SU-DHL-6 (cell line): ENCODE results near the gene HLA-A.

ENCODE experiments used
- H2AFZ ChIP-seq: fragments of 200-600 bp; sonication (generic); 2 replicates; pipeline ENCODE4 v1.6.1; 2014; ENCODE audit warnings: low read depth, mild to moderate bottlenecking, moderate library complexity, mixed read lengths, antibody characterized with exemption, low read length; ENCODE audit not compliant: severe bottlenecking
- H3F3A ChIP-seq: fragments of 200-600 bp; shearing (Covaris generic); 2 replicates; pipeline ENCODE4 v1.6.0; 2016; ENCODE audit warnings: antibody characterized with exemption, mild to moderate bottlenecking; ENCODE audit not compliant: insufficient read depth
- H3K27ac ChIP-seq: fragments of 200-600 bp; sonication (generic); 2 replicates; pipeline ENCODE4 v1.5.1; 2016; ENCODE audit warnings: low read depth, mild to moderate bottlenecking, low read length, moderate library complexity, mixed read lengths
- H3K27me3 ChIP-seq: fragments of 200-600 bp; sonication (generic), shearing (Covaris generic); 2 replicates; pipeline ENCODE4 v1.6.0; 2014; ENCODE audit warnings: mild to moderate bottlenecking, low read length
- H3K36me3 ChIP-seq: fragments of 200-600 bp; sonication (generic); 2 replicates; pipeline ENCODE4 v1.6.1; 2014; ENCODE audit warnings: mild to moderate bottlenecking, low read length, mixed read lengths
- H3K4me2 ChIP-seq: fragments of 300-600, 200-600 bp; shearing (Covaris generic), sonication (generic); 2 replicates; pipeline ENCODE4 v1.6.0; 2014; ENCODE audit warnings: low read length, low read depth, mild to moderate bottlenecking; ENCODE audit not compliant: poor library complexity, severe bottlenecking
- H3K4me3 ChIP-seq: fragments of 200-600 bp; sonication (generic); 2 replicates; pipeline ENCODE4 v1.5.1; 2014; ENCODE audit warnings: antibody characterized with exemption, low read length, mild to moderate bottlenecking, mixed read lengths; ENCODE audit not compliant: insufficient read depth, poor library complexity, severe bottlenecking
- H3K79me2 ChIP-seq: fragments of 200-600 bp; sonication (generic); 2 replicates; pipeline ENCODE4 v1.6.1; 2014; ENCODE audit warnings: mild to moderate bottlenecking, low read length, moderate library complexity; ENCODE audit not compliant: insufficient read depth
- H3K9ac ChIP-seq: fragments of 200-600 bp; sonication (generic); 2 replicates; pipeline ENCODE4 v1.7.0; 2014; ENCODE audit warnings: mild to moderate bottlenecking, low read length
- H3K9me2 ChIP-seq: fragments of 200-600 bp; sonication (generic); replicated peaks from 2 replicates; pipeline ENCODE4 v1.6.1; 2014; ENCODE audit warnings: low read length; ENCODE audit not compliant: insufficient read depth
- H3K9me3 ChIP-seq: fragments of 200-600 bp; sonication (generic); 2 replicates; pipeline ENCODE4 v1.6.1; 2014; ENCODE audit warnings: low read length, mixed read lengths; ENCODE audit not compliant: insufficient read depth
- H4K20me1 ChIP-seq: fragments of 200-600 bp; sonication (generic); 2 replicates; pipeline ENCODE4 v1.6.1; 2014; ENCODE audit warnings: low read depth, mild to moderate bottlenecking, antibody characterized with exemption, low read length, moderate library complexity, mixed read lengths
- EZH2phosphoT487 ChIP-seq: fragments of 200-600 bp; sonication (generic), shearing (Covaris generic); conservative IDR thresholded peaks from 2 replicates; pipeline ENCODE4 v1.6.1; 2018; ENCODE audit warnings: mild to moderate bottlenecking, antibody characterized with exemption, low read length, moderate library complexity, mixed read lengths
- TF ChIP-seq, protein P1 (sequence below): fragments of 200-600 bp; sonication (generic); IDR thresholded peaks from one replicate; pipeline ENCODE4 v1.5.1; 2017; ENCODE audit warnings: antibody characterized with exemption, mild to moderate bottlenecking, low read length, moderate library complexity; ENCODE audit not compliant: insufficient read depth, poor library complexity, severe bottlenecking

Gene HLA-A

DNA sequence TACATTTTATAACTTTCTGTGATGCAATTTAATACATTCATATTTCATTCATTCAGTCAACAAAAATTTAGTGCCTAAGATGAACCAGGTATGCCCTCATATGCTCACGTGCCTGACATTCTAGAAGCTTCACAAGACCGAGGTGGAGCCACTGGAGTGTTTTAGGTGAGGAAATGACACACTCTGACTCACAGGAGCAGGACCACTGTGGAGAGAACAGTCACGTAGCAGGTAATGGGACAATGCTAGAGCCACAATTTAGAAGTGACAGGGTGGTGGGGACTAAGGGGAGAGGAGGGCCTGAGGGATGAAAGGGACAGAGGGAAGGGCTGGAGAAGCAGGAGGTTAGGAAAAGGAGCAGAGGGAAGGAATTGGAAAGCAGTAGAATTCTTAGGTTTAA is 17.6 kb upstream of the HLA-A start:
- H3K4me3 ChIP-seq: no peak overlapping the region
- no peak overlapping the region for H3K27ac ChIP-seq

DNA sequence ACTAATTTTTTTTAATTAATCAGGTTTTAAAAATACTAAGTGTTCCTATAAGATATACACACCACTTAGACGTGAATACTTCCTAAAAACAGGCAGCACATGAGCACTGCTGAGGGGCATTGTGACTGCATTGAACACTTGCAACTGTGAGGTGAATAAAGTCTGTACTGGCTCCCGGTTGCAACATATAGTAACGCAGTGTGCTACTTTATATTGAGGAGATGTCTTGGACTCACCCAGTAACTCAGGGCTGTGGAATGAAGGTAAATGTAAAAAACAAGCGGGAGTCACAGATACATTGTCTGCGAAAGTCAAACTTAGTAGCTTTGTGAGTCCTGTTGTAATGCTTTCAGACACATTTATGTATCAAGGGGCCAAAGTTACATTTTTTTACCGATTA is 17.0 kb upstream of the HLA-A start:
- Histone ChIP-seq H4K20me1 (no peaks in the 10 kb centered on the region), H3K9ac (no peak overlapping the region), H3K4me3 (no peak overlapping the region), H3K27me3 (no peaks in the 10 kb centered on the region), H3F3A (peaks cover 3% of the 10 kb centered on the region; the same call in 1 of the 2 replicates), H3K9me2 (no peaks in the 10 kb centered on the region), H3K9me3 (no peaks in the 10 kb centered on the region), H3K36me3 (no peaks in the 10 kb centered on the region), H3K4me2 (no peak overlapping the region), H2AFZ (no peak overlapping the region), H3K79me2 (no peaks in the 10 kb centered on the region), H3K27ac (no peak overlapping the region)
- no peak for TF ChIP-seq EZH2phosphoT487
- TF ChIP-seq, protein P1, sequence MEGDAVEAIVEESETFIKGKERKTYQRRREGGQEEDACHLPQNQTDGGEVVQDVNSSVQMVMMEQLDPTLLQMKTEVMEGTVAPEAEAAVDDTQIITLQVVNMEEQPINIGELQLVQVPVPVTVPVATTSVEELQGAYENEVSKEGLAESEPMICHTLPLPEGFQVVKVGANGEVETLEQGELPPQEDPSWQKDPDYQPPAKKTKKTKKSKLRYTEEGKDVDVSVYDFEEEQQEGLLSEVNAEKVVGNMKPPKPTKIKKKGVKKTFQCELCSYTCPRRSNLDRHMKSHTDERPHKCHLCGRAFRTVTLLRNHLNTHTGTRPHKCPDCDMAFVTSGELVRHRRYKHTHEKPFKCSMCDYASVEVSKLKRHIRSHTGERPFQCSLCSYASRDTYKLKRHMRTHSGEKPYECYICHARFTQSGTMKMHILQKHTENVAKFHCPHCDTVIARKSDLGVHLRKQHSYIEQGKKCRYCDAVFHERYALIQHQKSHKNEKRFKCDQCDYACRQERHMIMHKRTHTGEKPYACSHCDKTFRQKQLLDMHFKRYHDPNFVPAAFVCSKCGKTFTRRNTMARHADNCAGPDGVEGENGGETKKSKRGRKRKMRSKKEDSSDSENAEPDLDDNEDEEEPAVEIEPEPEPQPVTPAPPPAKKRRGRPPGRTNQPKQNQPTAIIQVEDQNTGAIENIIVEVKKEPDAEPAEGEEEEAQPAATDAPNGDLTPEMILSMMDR: no peak

More for the DNA sequence above, 17.6 kb upstream of the HLA-A start:
- H3K9me3 ChIP-seq: no peaks in the 10 kb centered on the region
- no peaks in the 10 kb centered on the region for H3K79me2 ChIP-seq
- peaks cover 3% of the 10 kb centered on the region; the same call in 1 of the 2 replicates for H3F3A ChIP-seq
- H3K4me2 ChIP-seq: no peak overlapping the region
- TF ChIP-seq EZH2phosphoT487: no peak
- TF ChIP-seq, protein P1: no peak
- H4K20me1 ChIP-seq: no peaks in the 10 kb centered on the region
- H3K27me3 ChIP-seq: no peaks in the 10 kb centered on the region
- H3K36me3 ChIP-seq: no peaks in the 10 kb centered on the region
- no peak overlapping the region for H2AFZ ChIP-seq
- H3K9me2 ChIP-seq: no peaks in the 10 kb centered on the region
- H3K9ac ChIP-seq: no peak overlapping the region

DNA sequence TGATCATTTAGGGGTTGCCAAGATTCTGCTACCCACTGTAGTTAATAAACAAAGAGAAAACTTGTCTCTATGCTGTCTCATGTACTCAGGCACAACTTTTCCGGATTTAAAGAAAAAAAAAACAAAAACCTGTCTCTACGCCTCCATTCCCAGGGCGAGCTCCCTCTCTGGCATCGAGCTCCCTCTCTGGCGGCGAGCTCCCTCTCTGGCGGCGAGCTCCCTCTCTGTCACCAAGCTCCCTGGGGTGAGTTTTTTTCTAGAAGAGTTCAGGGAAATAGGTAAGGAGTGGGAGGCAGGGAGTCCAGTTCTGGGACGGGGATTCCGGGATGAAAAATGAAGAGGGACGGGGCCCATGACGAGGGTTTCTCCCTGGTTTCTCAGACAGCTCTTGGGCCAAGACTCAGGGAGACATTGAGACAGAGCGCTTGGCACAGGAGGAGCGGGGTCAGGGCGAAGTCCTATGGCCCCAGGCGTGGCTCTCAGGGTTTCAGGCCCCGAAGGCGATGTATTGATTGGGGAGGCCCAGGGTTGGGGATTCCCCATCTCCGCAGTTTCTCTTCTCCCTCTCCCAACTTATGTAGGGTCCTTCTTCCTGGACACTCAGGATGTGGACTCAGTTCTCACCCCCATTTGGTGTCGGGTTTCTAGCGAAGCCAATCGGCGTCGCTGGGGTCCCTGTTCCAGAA is 16.5 kb upstream of the HLA-A start:
- Histone ChIP-seq H3K27me3 (no peaks in the 10 kb centered on the region), H3K9me2 (no peaks in the 10 kb centered on the region), H3K9ac (no peak overlapping the region), H4K20me1 (no peaks in the 10 kb centered on the region), H3K27ac (no peak overlapping the region), H3K9me3 (no peaks in the 10 kb centered on the region), H3F3A (peaks cover 3% of the 10 kb centered on the region; the same call in 1 of the 2 replicates), H3K4me2 (peak overlapping the region; percentile 36), H3K36me3 (no peaks in the 10 kb centered on the region), H2AFZ (no peak overlapping the region), H3K79me2 (no peaks in the 10 kb centered on the region), H3K4me3 (peak overlapping the region; percentile 30)
- TF ChIP-seq EZH2phosphoT487: no peak
- TF ChIP-seq, protein P1: no peak
